Liver (tissue), 3 donors: Measurements from ENCODE around the gene JAM2.
"Not testable (repeated sequence)": the region's sequence is repeated elsewhere in the genome, so short reads cannot be mapped to it uniquely, and the experiment has no call there.

Source experiments
- CTCF ChIP-seq: fragments of 150-350 bp; IDR thresholded peaks from 2 replicates; pipeline ENCODE4 v1.5.1; 2017; ENCODE audit warnings: improper control_type of control experiment, low read depth, low read length; ENCODE audit not compliant: missing input control
- FOXA1 ChIP-seq: IDR thresholded peaks from 2 replicates; pipeline ENCODE4 v1.6.1; 2016; ENCODE audit warnings: antibody characterized with exemption
- REST ChIP-seq: IDR thresholded peaks from 2 replicates; pipeline ENCODE4 v1.6.1; 2016; ENCODE audit warnings: antibody characterized with exemption, mild to moderate bottlenecking
- RXRA ChIP-seq, 2 donors: IDR thresholded peaks; 2 replicates each; pipeline ENCODE4 v1.6.1; 2017 to 2018; ENCODE audit warnings: antibody characterized with exemption in 2 of 2, mild to moderate bottlenecking in 1 of 2
- YY1 ChIP-seq: IDR thresholded peaks from 2 replicates; pipeline ENCODE4 v1.6.1; 2016; ENCODE audit warnings: antibody characterized with exemption, mild to moderate bottlenecking
- ZBTB33 ChIP-seq: IDR thresholded peaks from 2 replicates; pipeline ENCODE4 v1.6.1; 2016; ENCODE audit warnings: antibody characterized with exemption
- donor health status: healthy.
- donor health status: healthy.

- TF ChIP-seq RXRA (IDR thresholded peaks at IDR 0.05); REST; ZBTB33; FOXA1; YY1; CTCF: not testable (repeated sequence)
Measured at GRCh38 chr21:25714066-25714465, 75.0 kb downstream of the JAM2 start.
